ENCODE results near the gene POU2AF2. TPM values are rescaled to one million over a fixed set of nuclear protein-coding genes. Genes with fewer than 3 reads are reported as not detected.

POU2AF2 gene
- total RNA-seq, 6 experiments from 2014 or later, result not detected

GRCh38 chr11:111225881-111226280 is 19.6 kb upstream of the POU2AF2 start:
- no peak for TF ChIP-seq CTCF (IDR thresholded peaks at IDR 0.05)

GRCh38 chr11:111229604-111230003 is 15.9 kb upstream of the POU2AF2 start:
- Mint-ChIP-seq H3K27me3 (ENCODE audit: insufficient read depth) (peaks cover 4% of the 10 kb centered on the region), H3K9me3 (peaks cover 6% of the 10 kb centered on the region; the same call in 1 of the 2 replicates), H3K4me1 (ENCODE audit: low read depth) (peaks cover 12% of the 10 kb centered on the region; the same call in 1 of the 2 replicates), H3K4me3 (no peak overlapping the region), H3K36me3 (ENCODE audit: low read depth) (no peaks in the 10 kb centered on the region), H3K27ac (no peak overlapping the region)
- no peak for TF ChIP-seq CTCF (IDR thresholded peaks at IDR 0.05)
- no peak for DNase-seq

More at GRCh38 chr11:111225881-111226280, 19.6 kb upstream of the POU2AF2 start:
- H3K9me3 Mint-ChIP-seq, result peaks cover 9% of the 10 kb centered on the region; the same call in 1 of the 2 replicates
- H3K27ac Mint-ChIP-seq, result no peak overlapping the region
- DNase-seq, result no peak
- peaks cover 1% of the 10 kb centered on the region; the same call in 1 of the 2 replicates for H3K27me3 Mint-ChIP-seq (ENCODE audit: insufficient read depth)
- H3K4me1 Mint-ChIP-seq (ENCODE audit: low read depth), result peaks cover 8% of the 10 kb centered on the region; the same call in 1 of the 2 replicates
- H3K36me3 Mint-ChIP-seq (ENCODE audit: low read depth), result no peaks in the 10 kb centered on the region
- H3K4me3 Mint-ChIP-seq, result no peak overlapping the region

GRCh38 chr11:111230122-111230465 is 15.4 kb upstream of the POU2AF2 start:
- H3K36me3 Mint-ChIP-seq (ENCODE audit: low read depth), result no peaks in the 10 kb centered on the region
- H3K27ac Mint-ChIP-seq, result no peak overlapping the region
- H3K27me3 Mint-ChIP-seq (ENCODE audit: insufficient read depth), result peaks cover 5% of the 10 kb centered on the region
- peaks cover 12% of the 10 kb centered on the region; the same call in 1 of the 2 replicates for H3K4me1 Mint-ChIP-seq (ENCODE audit: low read depth)
- no peak for DNase-seq
- no peak for TF ChIP-seq CTCF (IDR thresholded peaks at IDR 0.05)
- peak overlapping the region; percentile 93 for H3K4me3 Mint-ChIP-seq
- peaks cover 2% of the 10 kb centered on the region; the same call in 1 of the 2 replicates for H3K9me3 Mint-ChIP-seq

- Mint-ChIP-seq H3K27me3 (ENCODE audit: insufficient read depth) (peaks cover 5% of the 10 kb centered on the region), H3K27ac (no peak overlapping the region), H3K36me3 (ENCODE audit: low read depth) (no peaks in the 10 kb centered on the region), H3K9me3 (no peaks in the 10 kb centered on the region), H3K4me1 (ENCODE audit: low read depth) (peaks cover 18% of the 10 kb centered on the region; the same call in 1 of the 2 replicates), H3K4me3 (no peak overlapping the region)
- TF ChIP-seq CTCF (IDR thresholded peaks at IDR 0.05), result no peak
- DNase-seq, result no peak
Observed at GRCh38 chr11:111231836-111232235, 13.7 kb upstream of the POU2AF2 start.

- H3K36me3 Mint-ChIP-seq (ENCODE audit: low read depth), result no peaks in the 10 kb centered on the region
- DNase-seq, result no peak
- H3K9me3 Mint-ChIP-seq, result no peaks in the 10 kb centered on the region
- no peak overlapping the region for H3K27ac Mint-ChIP-seq
- H3K4me1 Mint-ChIP-seq (ENCODE audit: low read depth), result peaks cover 7% of the 10 kb centered on the region; the same call in 1 of the 2 replicates
- peaks cover 15% of the 10 kb centered on the region for H3K27me3 Mint-ChIP-seq (ENCODE audit: insufficient read depth)
- no peak for TF ChIP-seq CTCF (IDR thresholded peaks at IDR 0.05)
- H3K4me3 Mint-ChIP-seq, result peak overlapping the region; percentile 69
Observed at GRCh38 chr11:111236383-111236782, 9.1 kb upstream of the POU2AF2 start.

GRCh38 chr11:111237926-111238325 is 7.6 kb upstream of the POU2AF2 start:
- no peak overlapping the region for H3K27ac Mint-ChIP-seq
- peaks cover 21% of the 10 kb centered on the region for H3K27me3 Mint-ChIP-seq (ENCODE audit: insufficient read depth)
- no peak for DNase-seq
- H3K4me1 Mint-ChIP-seq (ENCODE audit: low read depth), result peaks cover 7% of the 10 kb centered on the region; the same call in 1 of the 2 replicates
- H3K36me3 Mint-ChIP-seq (ENCODE audit: low read depth), result no peaks in the 10 kb centered on the region
- no peak for TF ChIP-seq CTCF (IDR thresholded peaks at IDR 0.05)
- no peaks in the 10 kb centered on the region for H3K9me3 Mint-ChIP-seq
- H3K4me3 Mint-ChIP-seq, result no peak overlapping the region
